Stimulated activated CD8-positive, alpha-beta memory T cell treated with anti-CD3 and anti-CD28 coated beads, Interleukin-12 subunit alpha, Interleukin-12 subunit beta, amount 100 ng/mL, for 24 hours (primary cell): ENCODE measurements around the gene CARS2.
"Not testable (repeated sequence)": the region's sequence is repeated elsewhere in the genome, so short reads cannot be mapped to it uniquely, and the experiment has no call there.

Source experiments
- DNase-seq: peaks from one replicate; pipeline ENCODE4 v3.0.0-alpha.2; 2020; ENCODE audit errors: extremely low read depth

Gene CARS2

DNA sequence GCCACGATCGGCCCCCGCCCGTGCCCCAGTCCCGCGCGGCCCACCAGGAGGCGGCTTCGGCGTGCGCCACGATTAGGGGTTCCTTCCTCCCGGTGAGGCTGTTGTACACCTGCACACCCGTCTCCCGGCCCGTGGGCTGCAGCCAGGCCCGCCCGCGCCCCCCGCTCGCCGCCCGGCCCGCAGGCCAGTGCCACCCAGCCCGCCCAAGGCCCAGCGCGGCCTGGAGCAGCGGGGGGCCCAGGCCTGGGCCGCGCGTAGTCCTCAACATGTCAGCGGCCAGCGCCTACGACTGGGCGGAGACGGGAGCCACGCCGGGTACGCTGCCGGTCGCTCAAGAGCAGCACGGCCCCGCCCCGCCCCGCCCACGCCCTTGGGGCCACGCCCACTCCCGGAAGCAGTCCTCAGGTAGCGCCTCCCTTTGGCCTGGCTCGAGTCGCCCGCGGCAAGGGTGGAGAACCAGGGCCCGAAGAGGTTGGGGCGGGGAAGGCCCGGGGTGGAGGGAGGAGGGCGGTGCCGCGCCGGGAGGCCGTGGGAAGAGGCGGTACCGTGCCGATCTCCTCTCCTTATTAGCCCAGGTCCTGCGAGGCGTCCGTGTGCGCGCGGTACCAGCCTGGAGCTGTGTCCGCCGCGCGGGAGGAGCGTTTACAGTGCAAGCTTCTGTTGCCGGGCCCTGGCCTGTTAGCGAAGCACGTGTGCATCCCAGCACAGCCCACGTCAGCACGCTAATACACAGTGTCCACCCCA is at the start of gene CARS2:
Gene CARS2 (minus strand): TSS at position 291 of the 744 bp plus-strand sequence. CDS start 23 bp downstream, at position 268.
- peak; percentile 84 for DNase-seq

- no peak for DNase-seq
Observed at GRCh38 chr13:110748271-110748670, 42.4 kb upstream of the CARS2 start.

GRCh38 chr13:110746438-110746837 is 40.5 kb upstream of the CARS2 start:
- no peak for DNase-seq

GRCh38 chr13:110743687-110744086 is 37.8 kb upstream of the CARS2 start:
- DNase-seq = no peak

DNA sequence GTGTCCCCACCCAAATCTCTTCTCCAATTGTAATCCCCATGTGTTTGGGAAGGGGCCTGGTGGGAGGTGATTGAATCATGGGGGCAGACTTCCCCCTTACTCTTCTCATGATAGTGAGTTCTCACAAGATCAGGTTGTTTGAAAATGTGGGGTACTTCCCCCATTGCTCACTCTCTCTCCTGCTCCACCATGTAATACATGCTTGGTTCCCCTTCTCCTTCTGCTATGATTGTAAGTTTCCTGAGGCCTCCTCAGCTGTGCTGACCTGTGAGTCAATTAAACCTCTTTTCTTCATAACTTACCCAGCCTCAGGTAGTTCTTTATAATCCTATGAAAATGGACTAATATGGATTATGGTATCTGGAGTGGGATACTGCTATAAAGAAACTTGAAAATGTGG is 31.6 kb upstream of the CARS2 start:
- no peak for DNase-seq

- DNase-seq = no peak
Observed at GRCh38 chr13:110734561-110734960, 28.6 kb upstream of the CARS2 start.

GRCh38 chr13:110731072-110731471 is 25.2 kb upstream of the CARS2 start:
- no peak for DNase-seq

DNA sequence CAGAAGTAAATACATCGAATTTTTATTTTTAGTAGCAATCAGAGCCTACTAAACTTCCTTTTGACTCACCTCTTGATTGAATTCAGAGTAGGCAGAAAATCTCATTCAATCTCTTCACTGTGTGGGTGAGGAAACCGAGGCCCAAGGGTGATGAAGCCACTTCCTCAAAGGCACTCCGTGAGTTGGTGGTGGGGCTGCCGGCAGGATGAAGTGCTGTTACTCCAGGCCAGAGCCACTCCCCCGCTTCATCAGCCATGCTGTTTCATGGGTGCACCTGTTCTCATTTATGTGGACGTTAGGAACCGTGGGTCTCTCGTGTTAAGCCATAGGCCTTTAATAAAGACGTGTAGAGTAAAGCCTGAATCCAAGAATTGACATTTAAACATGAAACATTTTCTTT is 20.8 kb upstream of the CARS2 start:
- peak; percentile 34 for DNase-seq

GRCh38 chr13:110726153-110726552 is 20.2 kb upstream of the CARS2 start:
- not testable (repeated sequence) for DNase-seq

DNA sequence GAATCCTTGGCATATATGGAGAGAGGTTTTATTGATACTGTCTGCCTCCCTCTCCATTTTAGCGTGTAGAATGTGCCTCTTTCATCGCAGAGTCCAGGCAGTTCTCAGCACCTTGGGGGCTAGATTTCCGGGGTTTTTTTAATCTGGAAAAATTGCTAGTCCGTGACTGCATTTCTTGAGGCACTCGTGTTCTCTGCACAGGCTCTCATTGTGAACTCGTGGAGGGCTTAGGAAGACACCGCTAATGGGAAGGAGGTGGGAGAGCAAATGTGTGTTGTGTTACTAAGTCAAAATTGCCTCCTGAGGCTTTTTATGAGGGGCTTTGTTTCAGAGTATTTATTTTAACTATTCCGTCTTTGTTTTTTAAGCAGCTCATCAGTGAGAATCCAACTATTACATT is 17.7 kb upstream of the CARS2 start:
- no peak for DNase-seq

DNA sequence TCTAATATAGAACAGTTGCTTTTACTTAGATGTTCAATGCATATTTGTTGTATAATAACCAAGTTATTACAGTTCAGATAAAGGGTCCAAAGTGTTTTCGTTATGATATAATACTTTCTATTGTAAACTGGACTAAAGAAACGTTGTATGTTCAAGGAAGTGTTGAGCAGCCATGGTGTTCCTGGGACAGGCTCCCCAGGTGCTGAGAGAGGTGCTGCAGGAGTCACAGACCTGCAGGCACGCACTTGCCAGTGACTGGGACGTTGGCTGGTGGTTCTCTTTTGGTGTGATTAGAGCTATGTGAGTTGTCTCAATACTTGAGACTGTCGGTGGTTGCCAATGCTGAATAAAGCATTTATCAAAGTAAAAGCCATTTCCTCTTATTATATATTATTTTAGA is 17.1 kb upstream of the CARS2 start:
- DNase-seq = no peak

DNA sequence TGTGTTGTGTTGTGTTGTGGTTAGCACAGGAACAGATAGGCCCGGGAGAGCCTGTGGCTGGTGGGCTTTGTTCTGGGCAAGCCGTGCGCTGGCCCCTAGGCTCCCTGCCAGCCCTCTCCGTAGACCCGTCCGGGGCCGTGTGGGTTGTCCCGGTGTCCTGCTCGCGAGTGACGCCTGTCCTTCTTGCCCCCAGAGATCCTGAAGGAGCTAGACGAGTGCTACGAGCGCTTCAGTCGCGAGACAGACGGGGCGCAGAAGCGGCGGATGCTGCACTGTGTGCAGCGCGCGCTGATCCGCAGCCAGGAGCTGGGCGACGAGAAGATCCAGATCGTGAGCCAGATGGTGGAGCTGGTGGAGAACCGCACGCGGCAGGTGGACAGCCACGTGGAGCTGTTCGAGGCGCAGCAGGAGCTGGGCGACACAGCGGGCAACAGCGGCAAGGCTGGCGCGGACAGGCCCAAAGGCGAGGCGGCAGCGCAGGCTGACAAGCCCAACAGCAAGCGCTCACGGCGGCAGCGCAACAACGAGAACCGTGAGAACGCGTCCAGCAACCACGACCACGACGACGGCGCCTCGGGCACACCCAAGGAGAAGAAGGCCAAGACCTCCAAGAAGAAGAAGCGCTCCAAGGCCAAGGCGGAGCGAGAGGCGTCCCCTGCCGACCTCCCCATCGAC is 13.3 kb upstream of the CARS2 start:
- DNase-seq = no peak

- DNase-seq = no peak
Observed at GRCh38 chr13:110716247-110716515, 10.3 kb upstream of the CARS2 start.

GRCh38 chr13:110715395-110716246 is 9.7 kb upstream of the CARS2 start:
- peak; percentile 91 for DNase-seq

DNA sequence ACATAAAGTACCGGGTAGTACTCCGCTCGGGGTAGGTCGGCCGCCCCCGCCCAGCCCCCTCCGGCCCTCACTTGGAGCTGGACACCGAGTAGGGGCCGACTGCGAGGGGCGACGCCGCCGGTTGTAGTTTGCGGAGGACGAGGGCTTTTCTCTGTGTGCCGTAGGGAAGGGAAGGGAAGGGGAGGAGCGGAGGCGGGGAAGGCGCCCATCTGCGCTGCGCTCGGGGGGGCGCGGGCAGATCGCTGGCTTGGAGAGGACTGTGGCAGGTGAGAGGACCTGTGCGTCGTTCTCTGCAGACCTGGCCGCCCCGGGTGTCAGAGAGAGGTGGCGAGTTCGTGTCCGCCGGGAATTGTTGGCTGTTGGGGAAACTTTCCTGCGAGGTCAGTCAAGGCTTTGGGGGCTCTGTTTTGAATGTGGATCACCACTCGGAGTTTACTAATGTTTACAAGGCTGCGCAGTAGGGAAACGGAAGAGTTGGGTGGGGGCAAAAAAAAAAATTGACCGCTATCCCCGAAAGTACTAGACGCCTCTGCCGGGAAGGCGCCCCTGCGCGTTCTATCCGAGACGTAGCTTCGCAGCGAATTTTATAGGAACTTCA is 9.0 kb upstream of the CARS2 start:
- peak; percentile 5 for DNase-seq

- DNase-seq = peak; percentile 38
Observed at GRCh38 chr13:110713981-110714796, 8.3 kb upstream of the CARS2 start.

DNA sequence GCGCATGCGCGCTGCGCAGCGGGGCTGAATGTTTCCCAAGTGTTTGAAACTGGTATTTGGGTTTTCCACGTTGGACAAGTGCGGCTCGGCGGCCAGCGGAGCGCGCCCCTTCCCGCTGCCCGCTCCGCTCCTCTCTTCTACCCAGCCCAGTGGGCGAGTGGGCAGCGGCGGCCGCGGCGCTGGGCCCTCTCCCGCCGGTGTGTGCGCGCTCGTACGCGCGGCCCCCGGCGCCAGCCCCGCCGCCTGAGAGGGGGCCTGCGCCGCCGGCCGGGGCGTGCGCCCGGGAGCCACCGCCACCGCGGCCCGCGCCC is 7.7 kb upstream of the CARS2 start, which contains the start of gene ING1:
Gene ING1 (plus strand): TSS at position 59 of the 311 bp plus-strand sequence. CDS start 450 bp downstream, outside the sequence.
- no peak for DNase-seq

- peak; percentile 99 for DNase-seq
Observed at GRCh38 chr13:110712849-110713641, 7.1 kb upstream of the CARS2 start.

DNA sequence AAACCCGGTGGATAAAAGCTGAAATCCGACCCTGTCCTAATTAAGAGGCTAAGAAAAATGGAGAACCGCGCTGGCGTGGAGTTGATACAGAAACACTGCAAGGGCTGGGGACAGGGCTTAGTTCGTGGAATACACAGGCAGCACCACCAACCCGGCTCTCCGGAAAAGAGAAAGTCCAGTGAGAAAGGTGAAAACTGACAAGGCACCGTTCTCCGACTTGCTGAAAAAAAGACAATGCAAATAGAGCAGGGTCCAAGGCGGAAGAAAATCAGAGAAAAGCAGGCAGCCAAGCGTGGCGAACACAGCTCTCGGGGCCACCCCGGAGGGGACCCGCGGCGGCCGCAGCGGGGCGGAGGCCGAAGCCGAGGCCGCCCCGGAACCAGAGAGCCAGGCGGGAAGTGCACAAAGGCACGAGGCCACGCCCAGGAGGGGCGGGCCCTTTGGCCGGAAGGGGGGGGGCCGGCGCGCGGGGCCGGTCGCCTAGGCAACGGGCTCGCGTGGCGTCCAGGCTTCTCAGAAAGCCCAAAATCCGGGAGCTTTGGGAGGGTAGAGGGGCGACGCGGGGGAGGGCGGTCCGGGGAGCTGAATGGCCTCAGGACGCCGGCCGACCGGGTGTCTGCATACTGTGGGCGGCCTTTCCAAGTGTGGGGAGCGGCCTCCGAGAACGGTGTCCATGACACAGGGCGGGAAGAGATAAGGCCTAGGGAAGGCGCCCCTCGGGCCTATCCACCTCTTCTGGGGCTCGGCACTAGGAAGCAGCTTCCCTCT is 6.3 kb upstream of the CARS2 start:
- peak; percentile 68 for DNase-seq
